IMR-90 (cell line): ENCODE measurements around the gene WNT6.

Experiments
- CEBPB ChIP-seq: IDR thresholded peaks from 2 replicates; pipeline ENCODE4 v1.6.1; 2012; ENCODE audit warnings: low read depth, low read length, improper control_type of control experiment
- POLR2A ChIP-seq: IDR thresholded peaks from 2 replicates; pipeline ENCODE4 v1.6.1; 2012; ENCODE audit warnings: mild to moderate bottlenecking, low read depth, low read length
- RAD21 ChIP-seq: IDR thresholded peaks from 2 replicates; pipeline ENCODE4 v1.6.1; 2012; ENCODE audit warnings: low read length, improper control_type of control experiment
- SMC3 ChIP-seq: fragments of 150-350 bp; IDR thresholded peaks from 2 replicates; pipeline ENCODE4 v1.6.1; 2016; ENCODE audit warnings: low read depth, mild to moderate bottlenecking, antibody characterized with exemption, low read length, moderate library complexity
- TF ChIP-seq, protein P1 (sequence below): conservative IDR thresholded peaks from 2 replicates; pipeline ENCODE4 v1.5.1; 2012; ENCODE audit warnings: mild to moderate bottlenecking, low read depth, low read length, improper control_type of control experiment

- TF ChIP-seq, protein P1, sequence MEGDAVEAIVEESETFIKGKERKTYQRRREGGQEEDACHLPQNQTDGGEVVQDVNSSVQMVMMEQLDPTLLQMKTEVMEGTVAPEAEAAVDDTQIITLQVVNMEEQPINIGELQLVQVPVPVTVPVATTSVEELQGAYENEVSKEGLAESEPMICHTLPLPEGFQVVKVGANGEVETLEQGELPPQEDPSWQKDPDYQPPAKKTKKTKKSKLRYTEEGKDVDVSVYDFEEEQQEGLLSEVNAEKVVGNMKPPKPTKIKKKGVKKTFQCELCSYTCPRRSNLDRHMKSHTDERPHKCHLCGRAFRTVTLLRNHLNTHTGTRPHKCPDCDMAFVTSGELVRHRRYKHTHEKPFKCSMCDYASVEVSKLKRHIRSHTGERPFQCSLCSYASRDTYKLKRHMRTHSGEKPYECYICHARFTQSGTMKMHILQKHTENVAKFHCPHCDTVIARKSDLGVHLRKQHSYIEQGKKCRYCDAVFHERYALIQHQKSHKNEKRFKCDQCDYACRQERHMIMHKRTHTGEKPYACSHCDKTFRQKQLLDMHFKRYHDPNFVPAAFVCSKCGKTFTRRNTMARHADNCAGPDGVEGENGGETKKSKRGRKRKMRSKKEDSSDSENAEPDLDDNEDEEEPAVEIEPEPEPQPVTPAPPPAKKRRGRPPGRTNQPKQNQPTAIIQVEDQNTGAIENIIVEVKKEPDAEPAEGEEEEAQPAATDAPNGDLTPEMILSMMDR = no peak
- TF ChIP-seq POLR2A (no peak), SMC3 (no peak), CEBPB (no peak), RAD21 (no peak)
These were observed 39.5 kb downstream of the WNT6 start for GRCh38 chr2:218899147-218899546.
